Parathyroid adenoma (tissue), 2 donors: ENCODE data around the gene RTN4IP1.

Experiments used
- H2AFZ ChIP-seq: fragments of 300-600 bp; sonication (generic); one replicate; pipeline ENCODE4 v1.7.0; 2017; ENCODE audit warnings: antibody characterized with exemption, mild to moderate bottlenecking
- H3K27ac ChIP-seq: fragments of 300-600 bp; sonication (generic); one replicate; pipeline ENCODE4 v1.7.0; 2017
- H3K27me3 ChIP-seq: fragments of 300-600 bp; sonication (generic); one replicate; pipeline ENCODE4 v1.7.0; 2017; ENCODE audit warnings: low read length; ENCODE audit not compliant: control insufficient read depth, insufficient read depth
- H3K36me3 ChIP-seq: fragments of 300-600 bp; sonication (generic); one replicate; pipeline ENCODE4 v1.7.0; 2017; ENCODE audit warnings: low read length; ENCODE audit not compliant: control insufficient read depth, insufficient read depth
- H3K4me1 ChIP-seq: fragments of 300-600 bp; sonication (generic); one replicate; pipeline ENCODE4 v1.7.0; 2017; ENCODE audit warnings: control low read depth
- H3K4me2 ChIP-seq: fragments of 300-600 bp; sonication (generic); one replicate; pipeline ENCODE4 v1.7.0; 2017; ENCODE audit warnings: low read length
- H3K4me3 ChIP-seq: fragments of 300-600 bp; sonication (generic); one replicate; pipeline ENCODE4 v1.7.0; 2017; ENCODE audit warnings: low read depth, low read length
- H3K79me2 ChIP-seq: fragments of 300-600 bp; sonication (generic); one replicate; pipeline ENCODE4 v1.7.0; 2017; ENCODE audit warnings: control low read depth
- H3K9ac ChIP-seq: fragments of 300-600 bp; sonication (generic); one replicate; pipeline ENCODE4 v1.7.0; 2017; ENCODE audit warnings: mild to moderate bottlenecking
- H3K9me3 ChIP-seq: fragments of 300-600 bp; sonication (generic); one replicate; pipeline ENCODE4 v1.7.0; 2017; ENCODE audit warnings: low read length; ENCODE audit not compliant: control insufficient read depth
- CTCF ChIP-seq: fragments of 300-600 bp; sonication (generic); IDR thresholded peaks from one replicate; pipeline ENCODE4 v1.7.0; 2017; ENCODE audit warnings: antibody characterized with exemption, mild to moderate bottlenecking
- donor health status: primary hyperparathyroidism.

The RTN4IP1 gene

GRCh38 chr6:106622412-106622811 is 6.9 kb downstream of the RTN4IP1 start:
- H2AFZ ChIP-seq: no peak overlapping the region
- no peak overlapping the region for H3K27ac ChIP-seq
- no peak for TF ChIP-seq CTCF
- H3K9ac ChIP-seq: no peak overlapping the region
- no peak overlapping the region for H3K4me2 ChIP-seq
- H3K9me3 ChIP-seq: no peaks in the 10 kb centered on the region
- no peaks in the 10 kb centered on the region for H3K36me3 ChIP-seq
- no peaks in the 10 kb centered on the region for H3K79me2 ChIP-seq
- no peak overlapping the region for H3K4me3 ChIP-seq
- no peaks in the 10 kb centered on the region for H3K4me1 ChIP-seq
- H3K27me3 ChIP-seq: no peaks in the 10 kb centered on the region

- H3K9me3 ChIP-seq: no peaks in the 10 kb centered on the region
- no peak overlapping the region for H3K27ac ChIP-seq
- no peaks in the 10 kb centered on the region for H3K36me3 ChIP-seq
- no peaks in the 10 kb centered on the region for H3K79me2 ChIP-seq
- no peak overlapping the region for H3K9ac ChIP-seq
- H3K4me1 ChIP-seq: no peaks in the 10 kb centered on the region
- no peak overlapping the region for H3K4me2 ChIP-seq
- H3K27me3 ChIP-seq: no peaks in the 10 kb centered on the region
- TF ChIP-seq CTCF: no peak
- no peak overlapping the region for H2AFZ ChIP-seq
- H3K4me3 ChIP-seq: no peak overlapping the region
These were observed 8.2 kb downstream of the RTN4IP1 start for GRCh38 chr6:106620931-106621672.

DNA sequence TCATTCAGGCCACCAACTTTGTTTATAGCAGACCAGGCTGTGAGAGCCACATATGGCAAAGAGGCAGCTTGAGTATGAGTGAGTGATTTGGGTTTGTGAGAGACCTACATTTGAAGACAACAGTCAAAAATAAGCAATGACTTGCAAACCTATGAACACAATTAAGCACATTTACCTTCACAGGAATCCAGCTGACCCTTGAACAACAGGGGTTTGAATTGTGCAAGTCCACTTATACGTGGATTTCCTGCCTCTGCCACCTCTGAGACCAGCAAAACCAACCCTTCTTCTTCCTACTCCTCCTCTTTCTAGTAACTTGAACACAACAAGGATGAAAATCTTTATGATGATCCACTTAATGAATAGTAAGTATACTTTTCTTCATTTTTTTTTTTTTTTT is 10.1 kb downstream of the RTN4IP1 start:
- Histone ChIP-seq H3K27me3 (no peaks in the 10 kb centered on the region), H2AFZ (no peak overlapping the region), H3K79me2 (no peaks in the 10 kb centered on the region), H3K9me3 (no peaks in the 10 kb centered on the region), H3K9ac (no peak overlapping the region), H3K4me2 (no peak overlapping the region), H3K27ac (no peak overlapping the region), H3K4me1 (no peaks in the 10 kb centered on the region), H3K4me3 (no peak overlapping the region), H3K36me3 (no peaks in the 10 kb centered on the region)
- no peak for TF ChIP-seq CTCF

DNA sequence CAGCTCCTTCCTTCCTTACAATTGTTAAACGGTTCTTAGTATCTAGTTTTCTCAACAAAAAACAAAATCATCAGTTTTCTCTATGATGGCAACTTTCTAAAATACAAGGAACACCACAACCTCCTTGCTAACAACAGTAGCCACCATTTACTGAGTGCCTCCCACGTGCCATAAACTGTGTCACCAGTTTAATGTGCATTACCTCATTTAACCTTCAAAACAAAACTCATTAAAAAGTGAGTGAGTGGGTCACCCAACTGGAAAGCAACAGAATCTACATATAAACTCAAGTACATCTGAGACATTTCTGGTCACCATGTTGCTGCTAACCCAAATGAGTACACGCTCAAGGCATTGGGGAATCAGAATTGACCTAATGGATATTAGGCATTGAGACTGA is 11.0 kb downstream of the RTN4IP1 start:
- no peak for TF ChIP-seq CTCF
- no peaks in the 10 kb centered on the region for H3K36me3 ChIP-seq

GRCh38 chr6:106617857-106618256 is 11.4 kb downstream of the RTN4IP1 start:
- Histone ChIP-seq H3K27me3 (no peaks in the 10 kb centered on the region), H2AFZ (no peak overlapping the region), H3K4me1 (no peaks in the 10 kb centered on the region), H3K9ac (no peak overlapping the region), H3K9me3 (no peaks in the 10 kb centered on the region), H3K27ac (no peak overlapping the region), H3K79me2 (no peaks in the 10 kb centered on the region), H3K4me2 (no peak overlapping the region), H3K36me3 (no peaks in the 10 kb centered on the region), H3K4me3 (no peak overlapping the region)
- no peak for TF ChIP-seq CTCF

More for the DNA sequence above, 11.0 kb downstream of the RTN4IP1 start:
- H3K27me3 ChIP-seq: no peaks in the 10 kb centered on the region
- H3K9ac ChIP-seq: no peak overlapping the region
- no peak overlapping the region for H3K27ac ChIP-seq
- no peaks in the 10 kb centered on the region for H3K79me2 ChIP-seq
- no peaks in the 10 kb centered on the region for H3K9me3 ChIP-seq
- no peaks in the 10 kb centered on the region for H3K4me1 ChIP-seq
- no peak overlapping the region for H3K4me2 ChIP-seq
- H3K4me3 ChIP-seq: no peak overlapping the region
- no peak overlapping the region for H2AFZ ChIP-seq
